ENCODE results near the gene ACOT13. TPM values are rescaled to one million over a fixed set of nuclear protein-coding genes. Genes with fewer than 3 reads are reported as not detected.
"Not testable (repeated sequence)": the region's sequence is repeated elsewhere in the genome, so short reads cannot be mapped to it uniquely, and the experiment has no call there.

Gene ACOT13
- total RNA-seq, 2 donors from 2014 or later: 2.9 to 5.3 TPM

GRCh38 chr6:24710519-24711303, 43.8 kb downstream of the ACOT13 start:
- DNase-seq (no peak), ATAC-seq (no peak)
- no peaks in the 10 kb centered on the region for H3K9me3 ChIP-seq (ENCODE audit: control insufficient read depth, low read length, poor library complexity, severe bottlenecking)
- peaks cover 31% of the 10 kb centered on the region for H3K4me1 Mint-ChIP-seq
- peak overlapping the region; percentile 67 for H3K27ac Mint-ChIP-seq
- H3K36me3 Mint-ChIP-seq (ENCODE audit: low read depth): peaks cover 5% of the 10 kb centered on the region
- no peaks in the 10 kb centered on the region for H3K27me3 Mint-ChIP-seq
- H3K4me3 Mint-ChIP-seq: peak overlapping the region; percentile 60

GRCh38 chr6:24716602-24717148, 49.8 kb downstream of the ACOT13 start:
- not testable (repeated sequence) for H3K27me3 Mint-ChIP-seq; H3K9me3 ChIP-seq (ENCODE audit: control insufficient read depth, low read length, poor library complexity, severe bottlenecking); DNase-seq; ATAC-seq
- Mint-ChIP-seq H3K36me3 (ENCODE audit: low read depth) (peaks cover 10% of the 10 kb centered on the region), H3K4me3 (peak overlapping the region; percentile 96), H3K4me1 (peaks cover 53% of the 10 kb centered on the region), H3K27ac (peak overlapping the region; percentile 99)

GRCh38 chr6:24718449-24719124, 51.7 kb downstream of the ACOT13 start:
- no peak for ATAC-seq
- no peak for DNase-seq
- Mint-ChIP-seq H3K27me3 (no peaks in the 10 kb centered on the region), H3K4me3 (peak overlapping the region; percentile 96), H3K4me1 (peaks cover 47% of the 10 kb centered on the region), H3K36me3 (ENCODE audit: low read depth) (peaks cover 7% of the 10 kb centered on the region), H3K27ac (peak overlapping the region; percentile 99)
- H3K9me3 ChIP-seq (ENCODE audit: control insufficient read depth, low read length, poor library complexity, severe bottlenecking): no peaks in the 10 kb centered on the region

- no peak for ATAC-seq
- Mint-ChIP-seq H3K4me1 (peaks cover 45% of the 10 kb centered on the region), H3K27me3 (no peaks in the 10 kb centered on the region)
These were observed 52.5 kb downstream of the ACOT13 start, which contains the start of gene C6orf62 for GRCh38 chr6:24719125-24719971. Gene C6orf62 (minus strand): TSS chr6:24719154. CDS start chr6:24718668, 486 bp downstream.

GRCh38 chr6:24720131-24720603, 53.3 kb downstream of the ACOT13 start:
- H3K4me1 Mint-ChIP-seq: peaks cover 40% of the 10 kb centered on the region

More at GRCh38 chr6:24719125-24719971, 52.5 kb downstream of the ACOT13 start, which contains the start of gene C6orf62:
- no peaks in the 10 kb centered on the region for H3K9me3 ChIP-seq (ENCODE audit: control insufficient read depth, low read length, poor library complexity, severe bottlenecking)
- peak; percentile 20 to 33 (median 22) for DNase-seq
- H3K27ac Mint-ChIP-seq: peak within 1 kb of the TSS; percentile 99
- H3K36me3 Mint-ChIP-seq (ENCODE audit: low read depth): peaks cover 7% of the 10 kb centered on the region
- peak within 1 kb of the TSS; percentile 96 for H3K4me3 Mint-ChIP-seq

GRCh38 chr6:24720604-24721460, 54.0 kb downstream of the ACOT13 start:
- H3K9me3 ChIP-seq (ENCODE audit: control insufficient read depth, low read length, poor library complexity, severe bottlenecking): no peaks in the 10 kb centered on the region
- Mint-ChIP-seq H3K27me3 (no peaks in the 10 kb centered on the region), H3K4me1 (peaks cover 38% of the 10 kb centered on the region), H3K36me3 (ENCODE audit: low read depth) (peaks cover 7% of the 10 kb centered on the region), H3K27ac (peak overlapping the region; percentile 99), H3K4me3 (peak overlapping the region; percentile 96)
- DNase-seq (peak; percentile 96 to 99 (median 98)), ATAC-seq (peak; percentile 84)

More at GRCh38 chr6:24720131-24720603, 53.3 kb downstream of the ACOT13 start:
- H3K9me3 ChIP-seq (ENCODE audit: control insufficient read depth, low read length, poor library complexity, severe bottlenecking): no peaks in the 10 kb centered on the region
- peak overlapping the region; percentile 99 for H3K27ac Mint-ChIP-seq
- H3K4me3 Mint-ChIP-seq: peak overlapping the region; percentile 96
- peaks cover 7% of the 10 kb centered on the region for H3K36me3 Mint-ChIP-seq (ENCODE audit: low read depth)
- peak; percentile 27 for ATAC-seq
- peak; percentile 70 to 76 (median 72) for DNase-seq
- H3K27me3 Mint-ChIP-seq: no peaks in the 10 kb centered on the region

- ATAC-seq: peak; percentile 68
- no peaks in the 10 kb centered on the region for H3K9me3 ChIP-seq (ENCODE audit: control insufficient read depth, low read length, poor library complexity, severe bottlenecking)
- Mint-ChIP-seq H3K27me3 (peaks cover 6% of the 10 kb centered on the region), H3K36me3 (ENCODE audit: low read depth) (peaks cover 9% of the 10 kb centered on the region), H3K4me3 (peak overlapping the region; percentile 96), H3K27ac (peak overlapping the region; percentile 99), H3K4me1 (peaks cover 32% of the 10 kb centered on the region)
- DNase-seq: peak in 2 of 3 donors; percentile 69 to 76
These were observed 54.8 kb downstream of the ACOT13 start for GRCh38 chr6:24721461-24722215.

- no peak for ATAC-seq
- Mint-ChIP-seq H3K27me3 (peaks cover 6% of the 10 kb centered on the region), H3K4me1 (peaks cover 22% of the 10 kb centered on the region), H3K4me3 (no peak overlapping the region), H3K36me3 (ENCODE audit: low read depth) (peaks cover 7% of the 10 kb centered on the region), H3K27ac (peak overlapping the region; percentile 99)
- no peak for DNase-seq
- H3K9me3 ChIP-seq (ENCODE audit: control insufficient read depth, low read length, poor library complexity, severe bottlenecking): no peaks in the 10 kb centered on the region
These were observed 56.4 kb downstream of the ACOT13 start for GRCh38 chr6:24723270-24723669.

GRCh38 chr6:24730653-24731052, 63.8 kb downstream of the ACOT13 start:
- H3K4me3 Mint-ChIP-seq; H3K4me1 Mint-ChIP-seq; H3K27ac Mint-ChIP-seq; DNase-seq; H3K9me3 ChIP-seq (ENCODE audit: control insufficient read depth, low read length, poor library complexity, severe bottlenecking); H3K36me3 Mint-ChIP-seq (ENCODE audit: low read depth); ATAC-seq: not testable (repeated sequence)
- peaks cover 18% of the 10 kb centered on the region for H3K27me3 Mint-ChIP-seq

GRCh38 chr6:24731456-24732134, 64.7 kb downstream of the ACOT13 start:
- H3K27ac Mint-ChIP-seq; DNase-seq; H3K9me3 ChIP-seq (ENCODE audit: control insufficient read depth, low read length, poor library complexity, severe bottlenecking); ATAC-seq; H3K4me3 Mint-ChIP-seq; H3K36me3 Mint-ChIP-seq (ENCODE audit: low read depth); H3K4me1 Mint-ChIP-seq: not testable (repeated sequence)
- peaks cover 18% of the 10 kb centered on the region for H3K27me3 Mint-ChIP-seq

- Mint-ChIP-seq H3K27ac (no peak overlapping the region), H3K4me1 (peaks cover 5% of the 10 kb centered on the region), H3K4me3 (no peak overlapping the region), H3K27me3 (peaks cover 18% of the 10 kb centered on the region), H3K36me3 (ENCODE audit: low read depth) (peaks cover 8% of the 10 kb centered on the region)
- DNase-seq: no peak
- H3K9me3 ChIP-seq (ENCODE audit: control insufficient read depth, low read length, poor library complexity, severe bottlenecking): peaks cover 3% of the 10 kb centered on the region
- ATAC-seq: no peak
These were observed 67.3 kb downstream of the ACOT13 start for GRCh38 chr6:24734166-24734565.

Measured in T-helper 17 cell (primary cell).